HUES64 (cell line): Measurements from ENCODE around the gene HHIP.
"Not testable (repeated sequence)": the region's sequence is repeated elsewhere in the genome, so short reads cannot be mapped to it uniquely, and the experiment has no call there.

Experiments used
- H3K27ac ChIP-seq: 2 replicates; pipeline ENCODE4 v1.7.0; 2013; ENCODE audit warnings: low read depth, low read length, inconsistent platforms
- H3K27me3 ChIP-seq: 2 replicates; pipeline ENCODE4 v1.6.1; 2013; ENCODE audit warnings: mild to moderate bottlenecking, low read length; ENCODE audit not compliant: insufficient read depth
- H3K36me3 ChIP-seq: 2 replicates; pipeline ENCODE4 v1.6.1; 2013; ENCODE audit warnings: mild to moderate bottlenecking, low read length; ENCODE audit not compliant: insufficient read depth
- H3K4me1 ChIP-seq: 2 replicates; pipeline ENCODE4 v1.6.1; 2013; ENCODE audit warnings: mild to moderate bottlenecking, low read length, moderate library complexity; ENCODE audit not compliant: insufficient read depth
- H3K4me3 ChIP-seq: 2 replicates; pipeline ENCODE4 v1.5.1; 2013; ENCODE audit warnings: mild to moderate bottlenecking, low read length, moderate library complexity
- H3K9ac ChIP-seq: 2 replicates; pipeline ENCODE4 v1.6.1; 2013; ENCODE audit warnings: mild to moderate bottlenecking, low read depth, low read length
- H3K9me3 ChIP-seq: 2 replicates; pipeline ENCODE4 v1.6.1; 2013; ENCODE audit warnings: low read depth, low read length; ENCODE audit not compliant: insufficient read depth
- WGBS: fragments of 150-250, 120-280 bp; methylation state at CpG from one replicate; pipeline ENCODE4 v1.1.7; 2013; ENCODE audit warnings: missing lambda C conversion rate; 5-methylcytosine and 5-hydroxymethylcytosine counted together

The HHIP gene

GRCh38 chr4:144757969-144758368, 112.0 kb downstream of the HHIP start:
- H3K27me3 ChIP-seq, result no peaks in the 10 kb centered on the region
- 93% methylated on average over 1 of the region's 1 CpG for WGBS
- no peaks in the 10 kb centered on the region for H3K9me3 ChIP-seq
- no peak overlapping the region for H3K9ac ChIP-seq
- no peaks in the 10 kb centered on the region for H3K4me1 ChIP-seq
- H3K27ac ChIP-seq, result no peak overlapping the region
- no peak overlapping the region for H3K4me3 ChIP-seq
- no peaks in the 10 kb centered on the region for H3K36me3 ChIP-seq

DNA sequence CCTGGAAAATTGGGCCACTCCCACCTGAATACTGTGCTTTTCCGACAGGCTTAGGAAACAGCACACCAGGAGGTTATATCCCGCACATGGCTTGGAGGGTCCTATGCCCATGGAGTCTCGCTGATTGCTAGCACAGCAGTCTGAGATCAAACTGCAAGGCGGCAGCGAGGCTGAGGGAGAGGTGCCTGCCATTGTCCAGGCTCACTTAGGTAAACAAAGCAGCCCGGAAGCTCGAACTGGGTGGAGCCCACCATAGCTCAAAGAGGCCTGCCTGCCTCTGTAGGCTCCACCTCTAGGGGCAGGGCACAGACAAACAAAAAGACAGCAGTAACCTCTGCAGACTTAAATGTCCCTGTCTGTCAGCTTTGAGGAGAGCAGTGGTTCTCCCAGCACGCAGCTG, 122.9 kb downstream of the HHIP start:
- not testable (repeated sequence) for H3K9me3 ChIP-seq, H3K27me3 ChIP-seq, H3K9ac ChIP-seq, H3K4me3 ChIP-seq, H3K36me3 ChIP-seq, H3K4me1 ChIP-seq, H3K27ac ChIP-seq
- WGBS, result 42% methylated on average over 8 of the region's 8 CpGs

- H3K4me1 ChIP-seq, result no peaks in the 10 kb centered on the region
- H3K27ac ChIP-seq, result no peak overlapping the region
- 95% methylated on average over 2 of the region's 2 CpGs for WGBS
- no peaks in the 10 kb centered on the region for H3K27me3 ChIP-seq
- H3K9me3 ChIP-seq, result no peaks in the 10 kb centered on the region
- H3K36me3 ChIP-seq, result no peaks in the 10 kb centered on the region
- H3K4me3 ChIP-seq, result no peak overlapping the region
- H3K9ac ChIP-seq, result no peak overlapping the region
Measured at GRCh38 chr4:144778364-144778763, 132.4 kb downstream of the HHIP start.

- no peak overlapping the region for H3K27ac ChIP-seq
- no peak overlapping the region for H3K4me3 ChIP-seq
- no peak overlapping the region for H3K9ac ChIP-seq
- no peaks in the 10 kb centered on the region for H3K9me3 ChIP-seq
- WGBS, result 94% methylated on average over 5 of the region's 5 CpGs
- H3K27me3 ChIP-seq, result no peaks in the 10 kb centered on the region
- H3K36me3 ChIP-seq, result no peaks in the 10 kb centered on the region
- H3K4me1 ChIP-seq, result no peaks in the 10 kb centered on the region
Measured at GRCh38 chr4:144782345-144782744, 136.4 kb downstream of the HHIP start.

GRCh38 chr4:144785961-144786360, 140.0 kb downstream of the HHIP start:
- Histone ChIP-seq H3K4me1 (no peaks in the 10 kb centered on the region), H3K27me3 (no peaks in the 10 kb centered on the region), H3K27ac (no peak overlapping the region), H3K9ac (no peak overlapping the region), H3K4me3 (no peak overlapping the region), H3K9me3 (0 out of 2 replicates have a peak, but pooled peaks cover 1% of the 10 kb centered on the region), H3K36me3 (no peaks in the 10 kb centered on the region)
- 91% methylated on average over 3 of the region's 3 CpGs for WGBS

- Histone ChIP-seq H3K9me3 (peaks cover 9% of the 10 kb centered on the region), H3K4me3 (no peak overlapping the region), H3K4me1 (no peaks in the 10 kb centered on the region), H3K27ac (no peak overlapping the region), H3K27me3 (no peaks in the 10 kb centered on the region), H3K36me3 (no peaks in the 10 kb centered on the region), H3K9ac (no peak overlapping the region)
- WGBS, result 86% methylated on average over 1 of the region's 2 CpGs
Measured at GRCh38 chr4:144787365-144788258, 141.7 kb downstream of the HHIP start.

GRCh38 chr4:144788469-144788868, 142.5 kb downstream of the HHIP start:
- no CpG with 5 or more reads among the region's 1 CpG for WGBS
- H3K9me3 ChIP-seq, result peaks cover 9% of the 10 kb centered on the region
- no peak overlapping the region for H3K27ac ChIP-seq
- no peak overlapping the region for H3K9ac ChIP-seq
- H3K4me1 ChIP-seq, result no peaks in the 10 kb centered on the region
- H3K36me3 ChIP-seq, result no peaks in the 10 kb centered on the region
- H3K4me3 ChIP-seq, result no peak overlapping the region
- no peaks in the 10 kb centered on the region for H3K27me3 ChIP-seq

- H3K36me3 ChIP-seq, result not testable (repeated sequence)
Measured at GRCh38 chr4:144791933-144792332, 146.0 kb downstream of the HHIP start.

More at GRCh38 chr4:144791933-144792332, 146.0 kb downstream of the HHIP start:
- not testable (repeated sequence) for H3K4me3 ChIP-seq, H3K9me3 ChIP-seq, H3K9ac ChIP-seq, H3K27me3 ChIP-seq, H3K4me1 ChIP-seq, H3K27ac ChIP-seq
- WGBS, result 96% methylated on average over 8 of the region's 8 CpGs
